DMS153 treated with DMSO at 0.1 percent for 48 hours (cell line): ENCODE measurements around the gene RBM19.

Source experiments
- DNase-seq: peaks from one replicate; lab custom pipeline; 2025; ENCODE audit not compliant: unreplicated experiment; lab: John Stamatoyannopoulos, UW

RBM19 gene

DNA sequence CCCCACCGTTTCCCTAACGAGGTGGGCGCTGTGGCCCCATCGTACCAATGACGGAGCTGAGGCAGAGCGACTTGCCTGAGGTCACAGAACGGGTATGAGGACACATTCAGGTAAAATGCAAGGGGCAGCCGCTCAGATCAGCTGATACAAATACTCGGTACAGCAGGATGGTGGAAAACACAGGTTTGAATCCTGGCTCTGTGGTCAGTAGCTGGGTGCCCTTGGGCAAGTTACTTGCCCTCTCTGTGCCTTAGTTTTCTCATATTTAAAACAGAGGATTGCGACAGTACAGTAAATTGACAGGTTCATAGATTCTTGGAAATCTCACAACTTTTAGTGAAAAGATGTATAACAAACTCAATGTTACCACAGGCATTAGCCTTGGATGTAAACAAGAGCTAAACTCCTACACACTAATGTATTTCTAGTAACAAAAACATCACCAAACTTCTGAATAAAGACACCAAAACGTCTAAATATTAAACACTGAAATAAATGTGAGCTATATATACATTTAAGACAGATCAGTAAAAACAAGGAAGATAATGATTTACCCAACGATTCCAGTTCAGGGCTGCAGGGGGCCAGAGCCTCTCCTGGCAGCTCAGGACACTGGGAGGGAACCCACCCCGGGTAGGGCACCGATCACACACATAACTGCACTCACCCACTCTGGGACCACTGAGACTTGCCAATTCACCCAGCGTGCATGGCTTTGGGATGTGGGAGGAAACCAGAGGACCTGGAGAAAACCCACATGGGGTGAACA lies 128.4 kb downstream of the RBM19 start:
- DNase-seq: no peak

DNA sequence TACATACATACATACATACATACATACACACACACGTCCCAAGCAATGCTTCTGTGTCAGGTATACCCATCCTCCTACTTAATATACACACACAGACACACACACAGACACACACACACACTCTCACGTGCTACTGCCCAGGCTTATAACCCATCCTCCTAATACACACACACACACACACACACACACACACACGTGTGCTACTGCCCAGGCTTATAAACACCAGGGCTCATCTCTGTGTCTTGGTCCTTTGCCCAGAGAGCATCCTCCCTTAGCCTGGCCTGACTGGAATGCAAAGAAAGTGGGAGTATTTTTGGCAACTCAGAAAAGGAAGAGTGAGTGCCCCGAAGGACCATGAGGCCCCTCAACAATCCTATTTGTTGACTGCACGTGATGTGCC lies 129.0 kb downstream of the RBM19 start:
- DNase-seq: no peak

DNA sequence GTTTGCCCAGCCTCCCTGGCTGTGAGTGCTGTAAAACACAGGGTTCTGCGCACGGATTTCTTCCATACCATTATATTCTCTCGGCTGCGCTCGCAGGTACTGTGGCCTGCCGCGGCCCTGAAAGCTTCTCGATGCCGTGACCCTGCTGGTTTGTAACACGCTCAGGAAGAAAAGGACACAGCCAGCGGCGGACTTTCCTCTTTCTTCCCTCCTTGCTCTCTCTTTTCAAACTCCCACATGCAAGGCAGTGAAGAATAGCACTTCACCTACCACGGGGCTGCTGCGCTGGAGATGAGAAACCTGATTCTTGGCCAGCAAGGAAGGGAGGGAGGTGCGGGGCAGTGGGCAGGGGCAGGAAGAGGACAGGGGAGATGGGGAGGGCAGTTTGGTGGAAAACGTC lies 130.2 kb downstream of the RBM19 start:
- DNase-seq: no peak

DNA sequence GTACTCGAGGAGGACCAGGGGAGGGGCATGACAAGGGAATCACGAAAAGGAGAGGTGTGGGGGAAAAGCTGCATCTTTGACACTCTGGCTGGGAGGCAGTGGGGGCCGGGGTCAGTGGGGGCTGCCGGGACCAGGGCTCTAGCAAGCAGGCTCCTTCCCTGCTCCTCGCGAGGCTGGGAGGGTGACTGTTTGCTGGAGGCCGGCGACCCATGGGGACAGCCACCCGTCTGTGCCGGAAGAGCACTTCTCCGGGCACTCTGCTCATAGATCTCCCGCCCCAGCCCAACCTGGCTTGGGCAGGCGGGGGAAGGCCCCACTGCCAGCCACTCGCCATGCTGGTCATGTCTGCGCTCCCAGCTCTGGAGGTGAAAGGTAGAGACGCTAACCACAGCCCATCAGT lies 130.7 kb downstream of the RBM19 start:
- DNase-seq: no peak

DNA sequence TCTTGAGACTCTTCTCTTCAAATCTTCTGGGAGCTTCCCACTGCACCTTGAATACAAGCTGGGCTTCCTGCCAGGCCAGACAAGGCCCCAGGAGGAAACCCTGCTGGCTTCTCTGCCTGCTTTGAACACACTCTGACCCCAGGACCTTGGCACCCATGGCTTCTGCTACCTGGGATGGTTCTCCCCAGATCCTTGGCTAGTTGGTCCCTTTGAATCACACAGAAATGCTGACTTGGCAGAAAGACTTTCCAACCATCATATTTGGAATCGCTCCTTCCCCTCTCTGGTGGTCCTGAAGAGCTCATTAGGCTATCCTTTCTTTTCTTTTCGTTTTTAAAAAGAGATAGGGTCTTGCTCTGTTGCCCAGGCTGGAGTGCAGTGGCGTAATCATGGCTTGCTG lies 132.7 kb downstream of the RBM19 start:
- DNase-seq: no peak

DNA sequence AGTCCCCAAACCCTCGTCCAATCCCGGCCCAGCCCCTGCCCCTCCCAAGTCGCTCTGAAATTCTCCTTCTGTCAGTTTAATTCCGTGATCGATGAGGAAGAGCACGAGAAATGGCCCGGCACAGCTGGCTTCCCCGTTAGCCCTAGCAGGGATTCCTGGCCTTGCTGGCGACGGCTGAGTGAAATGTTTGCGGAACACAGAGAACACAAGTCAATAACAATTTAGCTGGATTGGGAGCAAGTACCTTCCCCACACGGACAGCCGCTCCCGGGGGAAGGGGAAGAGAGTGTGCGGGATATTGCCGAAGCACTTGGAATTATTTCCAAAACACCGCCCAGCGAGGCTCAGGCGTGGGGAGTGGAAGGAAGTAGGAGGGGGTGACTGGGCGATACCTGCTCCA lies 134.6 kb downstream of the RBM19 start:
- no peak for DNase-seq

DNA sequence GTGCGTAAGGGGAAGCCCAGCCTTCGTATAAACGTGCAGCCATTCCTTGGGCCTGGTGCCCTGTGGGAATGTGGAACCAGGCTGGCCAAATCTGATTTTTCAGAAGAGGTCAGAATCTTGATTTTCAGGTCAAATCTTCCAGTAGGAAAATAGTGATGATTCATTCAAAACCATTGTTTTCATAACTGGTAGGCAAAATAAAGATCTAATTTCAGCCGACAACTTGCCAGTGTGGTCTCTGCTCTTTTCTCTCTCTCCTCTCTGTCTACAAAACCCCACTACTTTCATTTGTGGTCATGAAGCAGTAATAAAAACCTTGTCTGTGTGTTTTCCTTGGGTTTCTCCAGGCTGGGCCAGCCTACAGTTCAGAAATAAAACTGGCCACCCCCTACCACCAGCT lies 135.1 kb downstream of the RBM19 start:
- no peak for DNase-seq

DNA sequence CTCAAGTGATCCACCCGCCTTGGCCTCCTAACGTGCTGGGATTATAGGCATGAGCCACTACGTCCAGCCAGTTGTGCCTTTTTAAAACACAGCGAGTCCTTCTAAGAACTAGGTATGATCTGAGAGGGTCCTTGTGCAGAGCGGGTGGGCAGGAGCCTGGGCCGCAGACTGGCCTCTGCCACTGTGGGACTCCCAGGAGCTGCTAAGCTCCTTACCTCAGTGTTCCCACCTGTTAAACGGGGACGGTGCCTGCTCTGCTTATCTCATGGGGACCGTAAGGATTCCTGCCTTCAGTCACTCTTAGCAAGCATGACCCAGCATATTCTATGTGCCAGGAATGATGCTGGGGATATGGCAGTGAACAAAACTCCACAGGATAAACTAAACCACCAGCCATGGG lies 136.9 kb downstream of the RBM19 start:
- DNase-seq: no peak

DNA sequence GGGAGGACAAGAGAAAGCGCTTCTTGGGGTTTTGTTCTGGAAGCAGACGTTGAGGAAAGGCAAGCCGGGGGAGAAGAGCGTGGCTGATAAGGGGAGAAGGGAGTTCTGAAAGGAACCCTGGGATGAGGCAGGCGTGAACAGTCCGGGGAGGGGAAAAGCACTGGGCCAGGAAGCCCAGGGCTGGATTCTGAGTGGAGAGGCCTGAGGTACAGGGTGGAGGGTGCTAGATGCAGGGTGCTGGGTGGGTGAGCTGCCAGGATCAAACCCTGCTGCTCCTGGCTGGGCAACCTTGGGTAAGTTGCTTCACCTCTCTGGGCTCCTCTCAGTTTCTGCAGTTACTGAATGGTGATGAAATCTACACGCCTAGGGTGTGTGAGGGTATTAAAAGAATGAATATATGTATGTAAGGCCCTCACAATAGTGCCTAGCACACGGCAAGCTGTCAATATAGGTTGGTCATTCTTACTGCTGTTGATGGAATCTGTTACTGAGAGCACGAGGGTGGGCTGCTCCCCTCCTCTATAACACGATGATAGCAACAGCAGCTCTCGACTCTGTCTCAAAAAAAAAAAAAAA lies 138.5 kb downstream of the RBM19 start:
- no peak for DNase-seq

DNA sequence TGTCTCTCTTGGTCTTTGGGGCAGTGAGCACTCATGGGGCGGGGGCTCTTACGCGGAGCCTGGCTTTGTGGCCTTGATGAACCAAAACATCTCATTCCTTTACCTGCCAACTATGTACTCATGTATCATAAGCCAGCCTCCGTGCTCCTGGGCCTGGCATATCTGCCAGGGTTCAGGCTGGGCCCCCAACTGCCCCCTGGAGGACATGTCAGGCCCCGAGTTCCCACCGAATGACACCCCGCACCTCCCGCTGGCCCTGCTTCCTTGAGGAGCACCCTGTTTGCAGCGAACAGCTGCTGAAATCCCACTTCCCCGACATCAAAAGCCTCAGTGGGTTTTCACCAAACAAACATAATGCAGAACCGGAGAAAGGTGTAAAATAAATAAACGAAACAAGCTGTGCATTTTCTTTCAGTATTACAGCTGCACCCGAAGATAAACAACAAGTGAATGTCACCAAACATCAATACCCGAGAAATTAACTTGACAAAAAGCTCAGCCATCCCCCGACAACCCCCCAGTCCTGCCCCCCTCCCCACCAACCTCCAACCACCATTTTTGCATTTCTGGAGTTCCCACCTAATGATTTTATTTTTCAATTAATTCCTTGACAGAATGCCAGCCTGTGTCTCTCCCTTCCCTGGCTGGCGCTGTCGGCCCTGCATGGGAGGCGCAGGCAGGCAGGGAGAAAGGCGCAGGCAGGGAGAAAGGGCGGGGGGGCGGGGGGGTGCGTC lies 139.2 kb downstream of the RBM19 start:
- DNase-seq: no peak

DNA sequence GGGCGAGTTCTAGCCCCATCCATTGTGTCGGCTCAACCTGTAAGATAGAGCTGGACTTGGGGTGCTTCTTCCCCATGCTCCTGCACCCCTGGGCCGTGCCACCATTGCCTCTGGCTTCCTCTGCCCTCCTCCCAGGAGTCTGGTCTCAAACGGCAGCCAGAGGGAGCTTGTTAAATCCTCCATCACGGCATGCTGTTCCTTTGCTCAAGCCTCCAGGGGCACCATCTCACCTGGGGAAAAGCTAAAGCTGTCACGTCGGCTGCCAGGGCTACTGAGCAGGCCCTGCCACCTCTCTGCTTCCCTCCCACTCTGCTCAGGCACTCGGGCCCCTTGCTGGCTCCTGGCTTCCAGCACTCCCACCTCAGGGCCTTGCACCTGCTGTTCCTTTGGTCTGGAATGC lies 140.4 kb downstream of the RBM19 start:
- DNase-seq: no peak

DNA sequence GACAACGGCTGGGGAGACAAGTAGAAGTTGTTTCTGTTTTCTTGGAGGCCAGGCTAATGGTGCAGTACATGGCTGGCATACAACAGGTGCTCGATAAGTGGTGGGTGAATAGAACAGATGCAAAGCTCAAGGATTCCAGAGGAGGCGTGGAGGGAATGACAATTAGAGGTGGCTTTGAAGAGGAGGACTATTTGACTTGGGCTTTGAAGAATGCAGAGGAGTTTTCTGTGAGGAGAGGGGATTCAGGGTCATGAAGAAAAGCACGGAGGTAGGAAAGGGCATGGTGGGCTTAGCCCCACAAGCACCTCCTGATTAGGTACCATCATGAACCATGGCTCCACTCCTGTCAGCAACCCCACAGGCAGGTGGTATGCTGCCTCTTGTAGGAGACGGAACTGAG lies 142.3 kb downstream of the RBM19 start:
- no peak for DNase-seq

DNA sequence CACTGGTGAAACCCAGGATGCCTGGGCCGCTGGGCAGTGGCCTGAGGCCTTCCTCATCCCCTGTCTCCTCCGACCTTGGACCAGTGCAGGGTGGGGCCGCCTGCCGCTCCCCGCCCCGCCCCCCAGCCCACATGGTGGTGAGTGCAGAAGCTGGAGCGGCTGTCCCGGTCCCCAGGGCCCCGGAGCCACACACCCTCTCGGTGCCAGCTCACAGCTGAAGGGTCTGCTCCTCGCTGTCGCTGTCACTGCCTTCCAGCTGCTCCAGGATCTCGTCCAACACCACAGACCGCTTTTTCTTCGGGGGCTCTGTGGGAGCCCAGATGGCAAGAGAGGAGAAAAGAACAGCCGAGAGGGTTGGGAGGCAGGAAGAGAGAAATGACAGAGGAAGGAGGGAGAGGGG lies 143.1 kb downstream of the RBM19 start:
- DNase-seq: no peak

DNA sequence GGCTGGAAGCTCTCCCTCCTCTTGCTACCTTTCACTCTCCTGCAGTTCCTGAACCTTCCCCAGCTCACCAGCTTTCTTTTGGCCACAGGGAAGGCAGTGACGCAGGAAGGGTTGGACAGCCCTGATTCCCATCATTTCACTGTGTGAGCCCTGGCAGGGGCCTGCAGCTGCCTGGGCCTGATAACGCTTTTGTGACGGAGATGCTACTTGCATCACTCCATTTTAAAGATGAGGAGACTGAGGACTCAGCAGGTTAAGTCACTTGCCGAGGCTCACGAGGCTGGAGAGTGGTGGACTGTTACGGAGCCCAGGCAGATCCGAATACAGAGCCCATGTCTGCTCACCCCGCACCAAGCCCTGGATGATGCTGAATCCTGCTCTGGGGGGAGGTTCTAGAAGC lies 145.3 kb downstream of the RBM19 start:
- DNase-seq: no peak

DNA sequence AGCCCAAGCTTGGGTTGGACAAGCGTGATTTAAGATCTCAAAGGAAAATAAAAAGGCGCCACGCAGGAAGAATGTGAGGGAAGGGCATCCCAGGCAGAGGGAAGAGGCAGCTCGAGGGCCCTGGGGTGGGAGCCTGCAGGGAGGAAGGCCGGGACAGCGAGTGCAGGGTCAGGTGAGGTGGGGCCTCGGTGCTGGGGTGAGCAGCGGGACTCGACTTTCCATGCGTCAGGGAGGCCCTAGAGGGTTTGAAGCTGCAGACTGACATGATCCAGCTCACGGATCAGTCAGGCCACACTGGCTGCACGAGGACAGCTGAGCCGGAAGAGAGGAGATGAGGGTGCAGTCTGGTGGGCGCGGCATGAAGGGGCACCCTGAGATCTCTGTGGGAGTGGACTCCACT lies 145.8 kb downstream of the RBM19 start:
- no peak for DNase-seq

DNA sequence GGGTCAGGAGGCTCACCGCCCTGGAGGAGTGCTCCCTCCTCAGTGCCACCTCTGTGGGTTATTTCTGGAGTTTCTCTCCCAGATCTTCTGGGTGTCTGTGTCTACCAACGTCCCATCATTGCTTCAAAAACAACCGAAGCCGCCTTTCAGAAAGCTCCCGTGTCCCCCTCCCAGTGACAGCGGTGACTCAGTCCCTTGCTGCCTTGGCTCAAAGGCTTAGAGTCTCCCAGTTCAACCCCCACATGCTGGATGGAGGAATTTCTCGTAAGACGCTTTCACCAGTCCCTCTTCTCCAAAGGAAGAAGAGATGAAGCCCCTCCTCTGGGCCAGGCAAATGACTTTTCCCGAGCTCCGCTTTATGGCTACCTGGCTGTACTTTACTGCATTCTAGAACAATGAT lies 146.6 kb downstream of the RBM19 start:
- no peak for DNase-seq

DNA sequence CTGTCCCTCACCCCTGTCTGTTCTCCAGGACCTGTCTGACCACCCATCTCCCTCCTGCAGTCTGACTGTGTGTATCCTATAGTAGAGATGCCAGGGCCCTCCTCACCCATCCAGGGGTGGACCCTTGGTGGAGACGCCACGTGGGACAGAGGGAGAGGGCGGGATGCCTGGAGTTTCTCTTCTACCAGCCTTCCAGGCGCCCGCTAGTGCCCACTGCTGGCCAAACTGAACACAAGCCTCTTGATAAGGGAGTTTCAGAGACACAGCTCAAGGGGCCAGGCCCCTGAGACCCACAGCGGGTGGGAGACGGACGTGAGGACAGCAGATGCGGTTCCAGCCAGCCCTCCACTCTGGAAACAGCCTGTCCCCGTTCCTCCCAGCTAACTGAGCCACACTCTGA lies 147.3 kb downstream of the RBM19 start:
- DNase-seq: no peak

DNA sequence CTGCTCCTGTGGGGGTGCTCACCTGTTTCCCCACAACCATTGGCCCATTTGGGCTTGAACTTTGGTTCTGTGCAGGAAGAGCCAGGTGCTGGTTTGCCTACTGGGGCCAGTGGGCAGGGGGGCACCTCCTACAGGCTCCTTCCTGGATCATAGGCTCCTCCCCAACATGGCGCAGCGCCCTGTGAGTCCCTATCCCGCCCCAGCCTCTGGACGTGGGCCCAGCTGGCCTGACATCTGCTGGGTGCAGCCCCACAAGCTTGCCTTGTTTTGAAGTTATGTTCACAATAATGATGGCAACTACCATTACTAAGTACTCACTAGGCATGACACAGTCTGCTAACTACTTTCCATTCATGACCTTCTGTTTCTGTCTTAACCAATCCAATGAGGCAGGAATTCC lies 147.8 kb downstream of the RBM19 start:
- no peak for DNase-seq

DNA sequence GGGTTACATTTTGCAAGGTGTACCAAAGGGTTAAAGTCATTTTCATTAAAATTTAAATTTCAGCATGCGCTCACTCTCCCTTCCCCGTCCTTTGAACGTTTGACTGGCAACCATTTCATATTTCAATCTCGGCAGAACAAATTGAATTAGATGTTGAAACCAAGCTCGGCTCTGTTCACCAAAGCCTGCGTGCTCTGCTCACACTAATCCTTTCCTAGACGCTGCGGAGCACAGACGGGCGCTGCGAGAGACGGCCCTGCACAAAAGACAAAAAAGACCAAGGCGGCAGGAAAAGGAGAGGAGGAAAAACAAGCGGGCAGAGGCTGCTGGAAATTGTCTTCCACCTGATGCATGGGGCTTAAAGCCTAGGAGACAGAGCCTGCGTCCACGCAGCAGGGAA lies 149.3 kb downstream of the RBM19 start:
- DNase-seq: no peak

DNA sequence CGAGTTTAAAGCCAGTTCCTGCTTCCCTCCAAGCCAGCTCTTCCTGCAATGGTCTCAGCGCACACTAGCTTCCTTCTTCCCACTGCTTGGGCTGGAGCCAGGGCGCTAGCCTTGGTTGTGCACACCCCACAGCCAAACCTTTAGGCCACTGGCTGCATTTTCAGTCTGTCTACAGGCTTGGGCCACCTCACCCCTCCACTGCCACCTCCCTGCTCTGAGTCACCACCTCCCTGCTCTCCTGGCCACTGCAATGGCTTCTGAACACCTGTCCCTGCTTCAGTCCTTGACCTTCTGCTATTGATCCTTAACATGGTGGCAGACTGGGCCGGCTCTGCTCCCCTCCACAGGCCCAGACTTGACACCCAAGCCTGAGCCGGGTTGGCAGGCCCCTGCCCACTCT lies 151.1 kb downstream of the RBM19 start:
- DNase-seq: no peak

DNA sequence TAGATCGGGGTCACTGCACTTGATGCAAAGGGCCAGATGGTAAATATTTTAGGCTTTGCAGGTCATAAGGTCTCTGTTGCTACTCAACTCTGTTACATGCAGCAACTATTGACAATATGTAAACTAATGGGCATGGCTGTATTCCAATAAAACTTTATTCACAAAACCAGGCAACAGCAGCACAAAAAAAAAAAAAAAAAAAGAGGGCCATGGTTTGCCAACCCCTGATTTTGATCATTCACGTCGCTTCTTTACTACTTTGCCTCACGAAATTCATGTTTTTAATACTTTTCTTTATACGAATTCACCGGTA lies 152.9 kb downstream of the RBM19 start:
- DNase-seq: no peak

DNA sequence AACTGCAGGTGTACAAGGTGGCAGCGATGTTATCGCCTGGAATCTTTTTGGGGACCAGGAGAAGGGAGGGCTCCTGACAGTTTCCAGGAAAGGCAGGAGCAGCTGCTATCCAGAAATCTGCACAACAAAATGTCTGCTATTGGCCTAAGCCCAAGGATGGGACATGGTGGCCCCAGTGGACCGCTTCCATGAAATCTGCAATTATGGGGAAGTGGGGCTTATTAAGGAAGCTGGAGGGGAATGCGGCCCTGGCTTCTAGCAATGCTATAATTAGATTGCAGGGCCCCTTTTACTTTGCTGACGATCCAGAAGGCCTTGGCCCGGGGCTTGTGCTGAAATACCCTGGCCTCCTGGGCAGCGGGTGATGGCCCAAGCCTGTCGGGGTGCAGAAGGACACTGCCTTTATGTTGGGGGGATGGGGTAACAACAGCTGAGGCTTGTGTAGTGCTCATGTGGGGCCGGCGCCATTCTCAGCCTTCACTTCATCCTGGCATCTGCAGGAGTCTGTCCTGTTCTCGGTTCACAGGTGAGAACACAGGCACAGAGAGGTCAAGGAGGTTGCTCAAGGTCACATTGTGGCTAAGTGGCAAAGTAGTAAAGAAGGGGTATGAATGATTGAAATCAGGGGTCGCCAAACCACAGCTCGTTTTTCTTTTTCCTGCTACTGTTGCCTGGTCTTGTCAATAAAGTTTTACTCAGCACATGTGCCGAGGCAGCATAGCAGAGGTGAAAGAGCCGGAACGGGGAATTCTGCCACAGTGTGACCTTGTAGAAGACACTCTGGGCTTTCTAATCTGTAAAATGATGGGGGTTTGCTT lies 153.5 kb downstream of the RBM19 start:
- DNase-seq: no peak
